Measurements from ENCODE around the gene UBR2. TPM values are rescaled to one million over a fixed set of nuclear protein-coding genes. Genes with fewer than 3 reads are reported as not detected.

UBR2 gene
- total and polyA plus RNA-seq, 2 of the 4 experiments (the other 2 are of a cell fraction): 7.7 to 32.3 TPM

- H3K36me3 ChIP-seq (ENCODE audit: control insufficient read depth, insufficient read depth, low read length): peaks cover 30% of the 10 kb centered on the region
- TF ChIP-seq RAD21 (IDR thresholded peaks at IDR 0.05; ENCODE audit: low read length) (no peak), RFX5 (IDR thresholded peaks at IDR 0.05; ENCODE audit: low read depth, low read length) (no peak), RCOR1 (IDR thresholded peaks at IDR 0.05; ENCODE audit: insufficient replicate concordance, low read length) (no peak), CHD1 (IDR thresholded peaks at IDR 0.05; ENCODE audit: low read depth, low read length) (no peak), POLR2A (IDR thresholded peaks at IDR 0.05; ENCODE audit: low read depth, low read length) (no peak), MAZ (IDR thresholded peaks at IDR 0.05; ENCODE audit: borderline replicate concordance, low read depth, low read length) (no peak), FOS (IDR thresholded peaks at IDR 0.05; ENCODE audit: low read depth, low read length) (no peak), ELK1 (IDR thresholded peaks at IDR 0.05; ENCODE audit: borderline replicate concordance, low read depth, low read length) (no peak), MXI1 (IDR thresholded peaks at IDR 0.05; ENCODE audit: borderline replicate concordance, low read depth, low read length) (no peak), CEBPB (IDR thresholded peaks at IDR 0.05; ENCODE audit: low read depth, low read length) (no peak)
- TF ChIP-seq, protein P1, sequence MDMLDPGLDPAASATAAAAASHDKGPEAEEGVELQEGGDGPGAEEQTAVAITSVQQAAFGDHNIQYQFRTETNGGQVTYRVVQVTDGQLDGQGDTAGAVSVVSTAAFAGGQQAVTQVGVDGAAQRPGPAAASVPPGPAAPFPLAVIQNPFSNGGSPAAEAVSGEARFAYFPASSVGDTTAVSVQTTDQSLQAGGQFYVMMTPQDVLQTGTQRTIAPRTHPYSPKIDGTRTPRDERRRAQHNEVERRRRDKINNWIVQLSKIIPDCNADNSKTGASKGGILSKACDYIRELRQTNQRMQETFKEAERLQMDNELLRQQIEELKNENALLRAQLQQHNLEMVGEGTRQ (IDR thresholded peaks at IDR 0.05; ENCODE audit: low read depth, low read length): no peak
- no peak overlapping the region for H3K4ac ChIP-seq (ENCODE audit: low read depth, low read length)
- H2AK9ac ChIP-seq (replicated peaks; ENCODE audit: low read depth, low read length, poor library complexity): no peak overlapping the region
- DNase-seq (no peak), ATAC-seq (ENCODE audit: low read depth) (no peak)
- H3K27me3 ChIP-seq (ENCODE audit: control insufficient read depth, insufficient read depth, low read length): no peaks in the 10 kb centered on the region
- no peak overlapping the region for H3K4me2 ChIP-seq (ENCODE audit: low read depth, low read length)
- in situ Hi-C loops (cut with MboI; ENCODE audit: low sequenced_read_pairs): loop anchor here (5.0 to 25.0 kb wide), 2 partner anchors 217 to 902 kb away; partner anchors contain the start of gene RPL7L1
- no peak overlapping the region for H3K18ac ChIP-seq (ENCODE audit: low read depth, low read length)
- H3K9me1 ChIP-seq (ENCODE audit: insufficient read depth, low read length): no peaks in the 10 kb centered on the region
- dilution Hi-C loops (cut with HindIII; ENCODE audit: low sequenced_read_pairs, unreplicated experiment): loop anchor here (25.0 kb wide), 1 partner anchor 202 kb away; no protein-coding TSS in a partner anchor
- H3K14ac ChIP-seq (replicated peaks; ENCODE audit: low read depth, low read length): no peak overlapping the region
- H3K4me3 ChIP-seq (ENCODE audit: insufficient read depth, low read depth, low read length): no peak overlapping the region
- ChIA-PET CTCF (no interaction called here), POLR2A (ENCODE audit: unreplicated experiment) (no interaction called here)
- no peaks in the 10 kb centered on the region for H4K20me1 ChIP-seq (ENCODE audit: insufficient read depth, low read length)
- intact Hi-C loops (cut with micrococcal nuclease): no loop called here
- no peak overlapping the region for H2BK20ac ChIP-seq (ENCODE audit: low read depth, low read length)
- no TSS peak for BruUV-seq (replicated peaks)
- H4K8ac ChIP-seq (ENCODE audit: low read depth in 2 of 2, low read length in 2 of 2): no peak overlapping the region
- no peak overlapping the region for H3K56ac ChIP-seq (ENCODE audit: extremely low read depth, insufficient read depth, low read length)
- H3K9ac ChIP-seq (ENCODE audit: low read depth, low read length): no peak overlapping the region
- no peak overlapping the region for H3K27ac ChIP-seq (ENCODE audit: insufficient read depth, low read length)
- H3K9me3 ChIP-seq (ENCODE audit: control insufficient read depth, insufficient read depth, low read length): no peaks in the 10 kb centered on the region
- no peak overlapping the region for H2BK5ac ChIP-seq (ENCODE audit: low read depth, low read length, poor library complexity, severe bottlenecking)
- no peak overlapping the region for H2BK15ac ChIP-seq (ENCODE audit: low read depth, low read length)
- no peak overlapping the region for H3K23ac ChIP-seq (ENCODE audit: low read depth, low read length)
- WGBS, 2 experiments (ENCODE audit: extremely low coverage in 2 of 2, insufficient read length in 1 of 2): no CpG with 5 or more reads among the region's 1 CpG
- H3K4me1 ChIP-seq (ENCODE audit: control insufficient read depth, insufficient read depth, low read length): no peaks in the 10 kb centered on the region
- H4K5ac ChIP-seq (ENCODE audit: low read depth, low read length): no peak overlapping the region
- no peak overlapping the region for H2AK5ac ChIP-seq (ENCODE audit: low read depth, low read length)
- H2AFZ ChIP-seq (replicated peaks; ENCODE audit: low read length, poor library complexity): no peak overlapping the region
- H4K91ac ChIP-seq (ENCODE audit: insufficient read depth, low read depth, low read length): no peak overlapping the region
- no peaks in the 10 kb centered on the region for H3K79me1 ChIP-seq (ENCODE audit: low read depth in 1 of 2, low read length in 2 of 2)
- H2BK120ac ChIP-seq (ENCODE audit: low read depth, low read length): no peak overlapping the region
Measured at GRCh38 chr6:42659806-42660205, 96.0 kb downstream of the UBR2 start.
